Amygdala (tissue), 56 donors: ENCODE measurements around the gene FOXP2.
"Not testable (repeated sequence)": the region's sequence is repeated elsewhere in the genome, so short reads cannot be mapped to it uniquely, and the experiment has no call there.

Experiments used
- DNase-seq, 56 donors: peaks; one replicate each; lab custom pipeline; 2025; lab: John Stamatoyannopoulos, UW

The FOXP2 gene

GRCh38 chr7:114569220-114569619 is 154.6 kb downstream of the FOXP2 start:
- no peak for DNase-seq

GRCh38 chr7:114574384-114574783 is 159.8 kb downstream of the FOXP2 start:
- DNase-seq = no peak

- no peak for DNase-seq
These were observed 160.5 kb downstream of the FOXP2 start for GRCh38 chr7:114575098-114575497.

GRCh38 chr7:114580963-114581362 is 166.3 kb downstream of the FOXP2 start:
- DNase-seq = not testable (repeated sequence)

GRCh38 chr7:114588506-114588905 is 173.9 kb downstream of the FOXP2 start:
- DNase-seq = no peak

- no peak for DNase-seq
These were observed 174.8 kb downstream of the FOXP2 start for GRCh38 chr7:114589436-114589835.

- no peak for DNase-seq
These were observed 175.7 kb downstream of the FOXP2 start for GRCh38 chr7:114590298-114590697.

GRCh38 chr7:114598946-114599345 is 184.3 kb downstream of the FOXP2 start:
- DNase-seq = no peak

GRCh38 chr7:114606100-114606499 is 191.5 kb downstream of the FOXP2 start:
- DNase-seq = no peak

- DNase-seq = not testable (repeated sequence)
These were observed 194.2 kb downstream of the FOXP2 start for GRCh38 chr7:114608822-114609221.

GRCh38 chr7:114620208-114620607 is 205.6 kb downstream of the FOXP2 start:
- DNase-seq = no peak

GRCh38 chr7:114622221-114622620 is 207.6 kb downstream of the FOXP2 start:
- DNase-seq = no peak

GRCh38 chr7:114623146-114623545 is 208.5 kb downstream of the FOXP2 start:
- DNase-seq = no peak

- DNase-seq = no peak
These were observed 212.6 kb downstream of the FOXP2 start for GRCh38 chr7:114627231-114627630.

- DNase-seq = no peak
These were observed 213.7 kb downstream of the FOXP2 start for GRCh38 chr7:114628362-114628761.

GRCh38 chr7:114629762-114630161 is 215.1 kb downstream of the FOXP2 start:
- no peak for DNase-seq

GRCh38 chr7:114630201-114630990 is 215.8 kb downstream of the FOXP2 start:
- no peak for DNase-seq

- no peak for DNase-seq
These were observed 216.7 kb downstream of the FOXP2 start for GRCh38 chr7:114631249-114631822.

- DNase-seq = no peak
These were observed 224.8 kb downstream of the FOXP2 start for GRCh38 chr7:114639451-114639850.

GRCh38 chr7:114644455-114644854 is 229.8 kb downstream of the FOXP2 start:
- no peak for DNase-seq

- peak in 1 of 56 donors; percentile 2 for DNase-seq
These were observed 230.8 kb downstream of the FOXP2 start for GRCh38 chr7:114645451-114645850.

- no peak for DNase-seq
These were observed 232.9 kb downstream of the FOXP2 start for GRCh38 chr7:114647518-114647917.
